Stimulated activated CD4-positive, alpha-beta T cell treated with anti-CD3 and anti-CD28 coated beads, Interleukin-4, amount 100 ng/mL, for 4 hours (primary cell): Measurements from ENCODE around the gene PPIP5K2.
"Not testable (repeated sequence)": the region's sequence is repeated elsewhere in the genome, so short reads cannot be mapped to it uniquely, and the experiment has no call there.

ENCODE experiments used
- DNase-seq, 2 experiments: peaks; one replicate each; pipeline ENCODE4 v3.0.0-alpha.2; 2020

PPIP5K2 gene

GRCh38 chr5:103119765-103120606 lies at the start of gene PPIP5K2, which contains the start of gene GIN1:
TSS of gene PPIP5K2 (plus strand) at chr5:103120301. CDS start at chr5:103129590, 9,289 bp downstream.
TSS of gene GIN1 (minus strand) at chr5:103120138. CDS start at chr5:103108707, 11,431 bp downstream.
- DNase-seq = peak; percentile 93 to 96

DNA sequence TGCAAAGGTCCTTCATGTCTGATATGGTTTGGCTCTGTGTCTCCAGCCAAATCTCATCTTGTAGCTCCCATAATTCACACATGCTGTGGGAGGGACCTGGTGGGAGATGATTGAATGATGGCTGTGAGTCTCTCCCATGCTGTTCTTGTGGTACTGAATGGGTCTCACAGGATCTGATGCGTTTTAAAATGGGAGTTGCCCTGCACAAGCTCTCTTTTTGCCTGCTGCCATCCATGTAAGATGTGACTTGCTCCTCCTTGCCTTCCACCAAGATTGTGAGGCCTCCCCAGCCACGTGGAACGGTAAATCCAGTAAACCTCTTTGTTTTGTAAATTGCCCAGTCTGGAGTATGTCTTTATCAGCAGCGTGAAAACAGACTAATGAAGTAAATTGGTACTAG lies 46.6 kb upstream of the PPIP5K2 start:
- DNase-seq = not testable (repeated sequence)

- no peak for DNase-seq
Measured at GRCh38 chr5:103075442-103075841, 44.7 kb upstream of the PPIP5K2 start.

DNA sequence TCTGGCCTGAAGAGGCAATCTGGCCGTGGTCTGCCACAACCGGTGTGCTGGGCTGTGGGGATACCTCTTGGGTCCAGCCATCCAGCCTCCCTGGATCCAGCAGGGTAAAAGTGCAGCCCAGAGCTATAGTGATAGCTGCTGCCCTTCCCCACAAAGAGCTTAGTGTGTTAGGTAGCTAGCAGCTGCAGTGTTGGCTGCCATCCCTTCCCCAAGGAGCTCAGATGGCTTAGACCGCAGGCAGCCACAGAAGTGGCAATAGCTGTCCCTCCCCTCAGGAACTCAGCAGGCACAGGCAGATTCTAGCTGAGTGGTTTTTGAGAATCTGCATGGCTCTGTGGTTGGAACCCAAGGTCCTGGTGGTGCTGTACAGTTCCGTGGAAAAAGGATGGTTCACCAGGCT lies 40.3 kb upstream of the PPIP5K2 start:
- no peak for DNase-seq

DNA sequence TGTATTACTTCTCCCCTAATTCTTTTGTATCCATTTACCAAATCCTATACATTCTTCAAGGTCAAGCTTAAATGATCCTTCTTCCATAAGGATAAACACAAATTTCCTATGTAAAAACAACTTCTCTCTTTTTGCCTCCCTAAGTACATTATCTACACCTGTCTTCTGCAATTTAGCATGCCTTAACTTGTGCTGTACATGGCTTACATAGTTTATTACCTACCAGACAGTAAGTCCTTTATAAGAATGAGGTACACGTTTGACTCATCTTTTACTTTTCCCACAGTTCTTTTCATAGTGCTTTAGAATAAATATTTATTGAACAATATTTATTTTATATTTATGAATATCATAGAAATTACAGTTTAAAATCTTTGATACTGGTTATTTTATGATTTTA lies 33.6 kb upstream of the PPIP5K2 start:
- no peak for DNase-seq

DNA sequence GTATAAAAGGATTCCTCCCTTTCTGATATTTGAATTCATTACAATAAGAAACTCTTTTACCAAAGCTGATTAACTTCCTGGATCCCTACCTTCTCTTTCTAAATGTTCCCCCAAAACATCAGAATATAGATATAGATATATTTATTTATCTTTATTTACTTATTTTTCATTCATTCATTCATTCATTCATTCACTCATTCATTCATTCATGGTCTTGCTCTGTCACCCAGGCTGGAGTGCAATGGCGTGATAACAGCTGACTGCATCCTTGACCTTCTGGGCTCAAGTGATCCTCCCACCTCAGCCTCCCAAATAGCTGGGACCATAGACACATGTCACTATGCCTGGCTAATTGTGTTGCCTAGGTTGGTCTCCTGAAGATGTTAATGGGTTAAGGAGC lies 30.8 kb upstream of the PPIP5K2 start:
- no peak for DNase-seq

GRCh38 chr5:103090791-103091190 lies 29.3 kb upstream of the PPIP5K2 start:
- DNase-seq = no peak

DNA sequence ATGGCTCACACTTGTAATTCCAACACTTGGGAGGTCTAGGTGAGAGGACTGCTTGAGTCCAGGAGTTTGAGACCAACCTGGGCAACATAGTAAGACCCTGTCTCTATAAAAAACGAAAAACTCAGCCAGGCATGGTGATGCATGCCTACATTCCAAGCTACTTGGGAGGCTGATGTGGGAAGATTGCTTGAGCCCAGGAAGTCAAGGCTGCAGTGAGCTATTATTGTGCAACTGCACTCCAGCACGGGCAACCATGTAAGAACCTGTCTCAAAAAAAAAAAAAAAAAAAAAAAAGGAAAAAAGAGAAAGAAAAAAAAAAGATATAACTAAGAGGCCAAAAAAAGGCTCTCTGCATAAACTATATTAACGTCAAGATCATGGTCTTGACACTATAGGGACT lies 27.4 kb upstream of the PPIP5K2 start:
- no peak for DNase-seq

GRCh38 chr5:103093727-103094126 lies 26.4 kb upstream of the PPIP5K2 start:
- no peak for DNase-seq

- no peak for DNase-seq
Measured at GRCh38 chr5:103094737-103095136, 25.4 kb upstream of the PPIP5K2 start.

- DNase-seq = no peak
Measured at GRCh38 chr5:103098993-103099392, 21.1 kb upstream of the PPIP5K2 start.

DNA sequence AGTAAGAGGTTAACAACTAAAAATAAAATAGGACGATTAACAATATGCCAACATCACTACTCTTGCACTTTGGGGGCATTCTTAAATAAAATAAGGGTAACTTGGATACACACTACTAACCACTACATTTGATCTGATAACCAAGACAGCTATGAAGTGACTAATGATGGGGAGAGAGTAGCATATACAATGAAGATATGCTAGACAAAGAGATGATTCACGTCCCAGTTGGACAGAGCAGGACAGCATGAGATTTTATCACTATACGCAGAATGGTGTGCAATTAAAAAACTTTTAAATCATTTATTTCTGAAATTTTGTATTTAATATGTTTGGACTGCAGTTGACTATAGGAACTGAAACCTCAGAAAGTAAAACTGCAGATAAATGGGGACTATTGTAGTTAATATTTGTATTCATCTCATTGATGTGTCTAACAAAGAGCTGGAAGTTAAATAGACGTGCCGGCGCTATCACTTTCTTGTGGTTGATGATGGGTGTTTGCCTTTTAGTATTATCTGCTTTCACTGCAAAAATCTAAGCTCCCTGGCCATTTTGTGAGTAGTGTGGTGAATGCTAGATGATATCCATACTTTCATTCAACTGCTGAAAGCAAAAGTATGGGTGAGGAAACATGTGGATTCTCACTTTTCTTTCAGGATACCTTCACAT lies 18.9 kb upstream of the PPIP5K2 start:
- DNase-seq = no peak

- no peak for DNase-seq
Measured at GRCh38 chr5:103102234-103102633, 17.9 kb upstream of the PPIP5K2 start.

DNA sequence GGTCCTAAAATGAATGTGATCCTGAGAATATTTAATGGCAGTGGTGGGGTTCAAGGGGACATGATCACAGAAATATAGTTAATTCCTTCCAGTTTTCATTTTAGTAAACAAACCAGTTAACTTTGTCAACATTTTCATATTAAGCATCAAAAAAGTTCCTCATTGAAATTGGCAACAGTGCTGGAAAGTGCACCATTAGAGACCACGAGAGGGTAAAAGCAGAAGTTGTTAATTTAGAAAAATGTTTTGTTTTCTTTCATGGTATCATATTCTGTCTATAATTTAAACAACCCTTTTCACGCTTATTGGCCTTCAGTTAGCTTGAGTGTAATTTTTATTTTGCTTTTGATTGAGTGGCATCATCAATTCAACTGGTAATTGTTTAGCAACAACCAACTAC lies 12.0 kb upstream of the PPIP5K2 start:
- DNase-seq = no peak

DNA sequence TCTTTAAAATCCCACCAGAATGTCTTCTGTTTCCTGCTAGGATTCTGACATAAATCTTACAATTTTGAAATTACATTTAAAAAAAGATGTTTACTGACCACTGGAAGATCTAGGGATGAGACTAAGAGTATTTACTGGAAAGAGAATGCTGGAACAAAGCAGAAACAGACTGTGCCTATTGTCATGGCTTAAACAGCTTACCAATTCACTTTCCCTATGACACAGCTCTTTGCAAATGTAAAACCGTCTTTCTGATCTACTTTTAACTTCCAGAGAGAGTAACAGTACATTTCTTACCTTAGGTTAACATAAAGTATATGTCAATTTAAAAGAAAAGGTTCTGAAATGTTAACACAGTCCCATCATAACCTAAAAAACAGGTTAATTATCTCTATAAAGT lies 10.8 kb upstream of the PPIP5K2 start:
- DNase-seq = no peak

DNA sequence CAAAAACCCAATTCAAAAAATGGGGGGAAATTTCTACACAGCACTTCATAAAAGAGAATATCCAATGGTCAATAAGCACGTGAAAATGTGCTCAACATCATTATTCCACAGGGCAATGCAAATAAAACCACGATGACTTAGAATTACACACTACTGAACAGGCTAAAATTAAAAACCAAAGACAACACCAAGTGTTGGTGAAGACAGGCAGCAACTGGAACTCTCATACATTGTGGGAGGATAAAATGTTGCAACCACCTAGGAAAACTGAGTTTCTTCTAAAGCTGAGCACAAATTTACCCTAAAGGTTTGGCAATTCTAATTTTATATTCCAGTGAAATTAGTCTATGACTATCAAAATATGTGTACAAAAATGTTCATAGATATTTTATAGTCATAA lies 9.7 kb upstream of the PPIP5K2 start:
- DNase-seq = no peak

GRCh38 chr5:103111468-103111867 lies 8.6 kb upstream of the PPIP5K2 start:
- no peak for DNase-seq

- no peak for DNase-seq
Measured at GRCh38 chr5:103112910-103113309, 7.2 kb upstream of the PPIP5K2 start.

DNA sequence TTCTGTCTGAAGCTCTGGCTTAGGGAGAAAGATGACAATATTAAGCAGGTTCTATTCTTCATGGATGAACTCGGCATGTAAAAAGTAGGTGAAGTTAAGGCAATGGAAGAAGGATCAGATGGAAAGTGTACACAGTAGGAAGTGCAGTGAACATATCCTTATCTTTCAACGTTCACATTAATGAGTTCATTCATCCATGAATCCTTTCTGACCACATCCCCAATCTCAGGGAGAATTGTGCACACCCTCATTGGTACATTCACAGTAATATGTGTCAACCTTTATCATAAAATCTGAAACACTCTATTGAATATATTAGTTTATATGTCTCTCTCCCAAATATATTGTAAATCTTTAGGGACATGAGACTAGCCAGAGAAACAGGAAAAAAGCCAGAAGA lies 5.7 kb upstream of the PPIP5K2 start:
- DNase-seq = no peak

DNA sequence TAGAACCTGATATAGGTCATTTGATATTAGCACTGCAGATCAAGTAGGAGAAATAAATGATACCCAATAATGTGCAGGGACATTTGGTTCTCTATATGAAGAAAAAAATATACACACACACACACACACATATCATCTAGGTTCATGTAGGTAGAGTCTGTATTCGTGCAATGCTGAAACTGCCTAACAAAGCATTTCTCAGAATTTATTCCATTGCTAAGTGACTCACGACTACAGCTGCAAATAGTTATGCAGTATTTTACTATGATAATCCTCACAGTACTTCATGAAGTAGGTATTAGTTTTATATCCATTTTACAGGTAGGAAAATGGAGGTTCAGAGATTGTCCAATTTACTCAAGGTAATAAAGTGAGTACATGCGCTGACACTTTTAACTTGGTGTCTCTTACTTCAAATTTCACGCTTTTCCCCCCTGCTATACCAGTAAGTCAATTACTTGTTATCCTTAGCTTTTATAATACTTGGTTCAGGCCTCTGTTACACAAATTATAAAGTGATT lies 2.6 kb upstream of the PPIP5K2 start:
- DNase-seq = no peak

GRCh38 chr5:103119070-103119764 lies 884 bp upstream of the PPIP5K2 start:
- no peak for DNase-seq

GRCh38 chr5:103120607-103121200 lies 603 bp downstream of the PPIP5K2 start:
- DNase-seq = no peak

DNA sequence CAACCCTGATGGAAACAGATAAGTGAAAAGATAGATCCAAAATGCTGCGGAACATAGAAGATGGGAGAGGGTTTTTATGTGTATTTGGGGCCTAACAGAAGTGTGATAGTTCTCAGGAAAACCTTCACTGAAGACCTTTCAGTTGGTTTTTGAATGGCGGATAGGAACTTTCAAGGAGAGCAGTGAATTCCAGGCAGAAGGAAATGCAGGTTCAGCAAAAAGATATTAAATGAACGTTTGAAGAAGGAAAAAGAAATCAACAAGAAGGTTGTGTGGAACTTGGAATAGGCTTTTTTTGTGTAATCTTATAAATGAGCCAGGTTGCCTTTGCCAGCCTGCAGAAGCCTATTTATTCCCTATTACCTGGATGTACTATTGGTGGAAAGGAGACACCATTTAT lies 2.1 kb downstream of the PPIP5K2 start:
- DNase-seq = no peak
